Tibial nerve (tissue), 3 donors: ENCODE data around the gene ADK.

Source experiments
- EP300 ChIP-seq, 2 donors: sonication (generic); formaldehyde crosslinking; IDR thresholded peaks; one replicate each; pipeline ENCODE4 v1.6.1; 2017; ENCODE audit warnings: antibody characterized with exemption in 2 of 2, mild to moderate bottlenecking in 1 of 2
- POLR2A ChIP-seq, 2 donors: fragments of 450-650 bp; IDR thresholded peaks; one replicate each; pipeline ENCODE4 v1.6.1; 2017; ENCODE audit warnings: antibody characterized with exemption in 2 of 2, mild to moderate bottlenecking in 2 of 2, moderate library complexity in 2 of 2

- TF ChIP-seq POLR2A (IDR thresholded peaks at IDR 0.05) (no peak), EP300 (IDR thresholded peaks at IDR 0.05) (no peak)
These were observed 555.9 kb downstream of the ADK start for GRCh38 chr10:74706966-74707365.
